Renal cortex interstitium (tissue), 11 donors: Measurements from ENCODE around the gene PPARA. TPM values are rescaled to one million over a fixed set of nuclear protein-coding genes. Genes with fewer than 3 reads are reported as not detected.
"Not testable (repeated sequence)": the region's sequence is repeated elsewhere in the genome, so short reads cannot be mapped to it uniquely, and the experiment has no call there.

Source experiments
- DNase-seq, 11 donors: peaks; one replicate each; pipeline ENCODE4 v3.0.0-alpha.2; 2013; ENCODE audit warnings: low read depth in 9 of 11, low spot score in 4 of 11; ENCODE audit errors: extremely low read depth in 1 of 11
- polyA plus RNA-seq, 3 donors: library from polyadenylated mRNA; unstranded; fragments of 120-200 nt; gene quantifications; one replicate each; pipeline ENCODE4 v1.2.1, GENCODE V29; 2013; ENCODE audit not compliant: insufficient read length in 3 of 3

Gene PPARA
- polyA plus RNA-seq, 3 donors = 25.1 to 34.1 (median 26.3) TPM

DNA sequence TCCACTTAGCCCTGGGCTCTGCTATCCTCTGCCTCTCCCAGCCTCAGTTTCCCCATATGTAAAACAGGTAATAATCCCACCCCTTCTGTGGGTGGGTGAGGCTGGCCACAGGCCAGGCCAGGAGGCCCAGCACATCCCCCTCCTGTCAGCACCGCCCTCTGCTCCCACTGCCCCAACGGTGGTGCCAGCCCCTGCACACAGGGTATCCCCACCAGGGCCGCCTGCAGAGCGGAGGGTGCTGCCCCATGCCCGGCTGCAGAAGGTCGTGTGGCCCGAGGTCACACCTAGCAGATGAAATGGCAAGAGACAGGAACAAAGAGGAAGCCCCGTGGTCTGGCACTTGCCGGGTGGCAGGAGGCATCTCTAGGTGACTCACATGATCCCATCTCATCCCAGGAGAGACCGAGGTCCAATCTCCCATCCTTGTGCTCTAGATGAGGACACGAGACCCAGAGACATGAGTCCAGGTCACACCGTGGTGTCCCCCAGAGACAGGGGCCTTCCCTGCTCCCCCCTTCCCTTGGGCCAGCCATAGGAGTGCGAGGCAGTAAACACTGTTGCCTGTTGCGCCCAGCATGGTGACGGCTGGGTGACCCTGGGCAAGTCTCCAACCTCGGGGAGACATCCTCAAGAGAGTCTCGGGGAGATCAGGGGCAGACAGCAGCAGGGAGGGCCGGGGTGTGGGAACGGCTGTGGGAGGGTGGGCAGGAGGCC is 27.2 kb upstream of the PPARA start:
- DNase-seq = no peak

DNA sequence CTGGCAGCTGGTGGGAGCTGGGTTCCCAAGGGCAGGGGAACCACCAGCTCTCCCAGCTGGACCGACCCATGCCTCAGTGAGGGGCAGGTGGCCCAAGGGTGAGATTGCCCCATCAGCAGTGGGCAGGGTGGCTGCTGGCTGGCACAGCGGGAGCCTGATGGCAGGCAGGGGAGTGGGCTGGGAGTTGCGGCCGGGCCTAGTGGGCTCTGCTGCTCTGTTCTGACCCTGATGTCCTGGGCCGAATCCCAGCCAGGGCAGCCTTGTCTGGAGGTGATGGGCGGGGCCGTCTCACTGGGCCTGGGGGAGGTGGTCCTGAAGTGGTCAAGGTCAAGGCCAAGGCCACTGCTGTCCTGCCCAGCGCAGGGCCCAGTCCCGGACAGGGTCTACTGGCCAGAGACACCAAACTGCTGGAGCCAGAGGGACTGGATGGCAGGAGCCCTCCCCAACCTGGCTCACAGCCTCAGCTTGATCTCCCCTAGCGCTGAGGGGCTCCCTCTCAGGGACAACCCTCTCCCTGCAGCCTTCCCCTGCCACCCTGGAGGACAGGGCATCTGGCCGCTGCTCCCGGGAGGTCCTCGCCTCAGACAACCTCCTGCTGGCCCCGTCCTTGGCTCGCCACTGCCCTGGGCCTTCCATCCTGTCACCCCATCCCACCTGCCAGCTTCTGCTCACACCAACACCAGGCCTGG is 26.5 kb upstream of the PPARA start:
- DNase-seq = no peak

DNA sequence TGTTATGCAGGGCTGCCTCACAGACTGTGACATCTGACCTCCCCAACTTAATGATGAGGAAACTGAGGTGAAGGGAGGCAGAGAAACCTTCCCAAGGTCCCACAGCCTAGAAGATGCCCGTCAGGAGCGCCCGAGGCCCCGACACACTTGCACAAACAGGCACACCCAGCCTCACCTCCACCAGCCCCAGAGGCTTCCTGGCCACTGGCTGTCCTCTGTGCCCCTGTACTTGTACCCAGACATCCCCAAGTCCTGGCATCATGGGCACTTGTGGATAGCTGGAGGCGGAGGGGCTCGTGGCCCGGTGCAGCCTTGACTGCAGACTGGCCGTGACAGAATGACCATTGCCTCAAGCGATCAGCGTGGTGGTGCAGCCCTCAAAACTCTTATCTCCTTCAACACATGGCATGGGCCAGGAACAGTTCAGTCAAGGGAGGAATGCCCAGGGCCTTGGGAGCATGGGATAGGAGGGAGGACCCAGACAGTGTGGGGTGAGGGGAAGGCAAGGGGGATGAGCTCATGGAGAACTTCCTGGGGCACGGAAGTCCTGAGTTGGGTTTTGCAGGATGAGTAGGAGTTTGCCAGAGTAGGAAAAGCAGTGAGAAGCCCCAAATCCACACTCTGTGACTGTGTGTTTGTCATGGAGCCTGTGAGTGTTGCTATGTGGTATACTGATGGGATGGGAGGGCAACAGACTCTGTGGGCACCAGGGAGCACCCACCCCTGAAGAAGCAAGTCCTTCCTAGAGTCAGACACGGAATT is 25.8 kb upstream of the PPARA start:
- DNase-seq = no peak

DNA sequence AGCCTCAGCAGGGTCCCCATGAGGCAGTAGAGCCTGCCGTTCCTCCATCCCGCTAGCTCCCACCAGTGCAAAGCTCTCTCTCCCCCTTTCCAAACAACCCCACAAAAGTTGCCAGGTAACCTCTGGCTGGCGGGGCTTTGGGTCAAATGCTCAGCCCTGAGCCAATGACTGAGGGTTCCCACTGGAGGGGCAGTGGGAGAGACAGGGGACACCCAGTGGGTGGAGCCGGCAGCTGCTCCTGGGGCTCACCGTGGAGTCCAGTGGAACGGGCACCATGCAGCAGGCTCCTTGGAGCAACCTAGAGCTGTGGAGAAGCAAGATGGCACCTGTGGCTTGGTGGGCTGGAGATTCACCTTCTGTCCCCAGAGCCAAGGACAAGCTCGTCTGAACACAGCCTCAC is 25.0 kb upstream of the PPARA start:
- DNase-seq = no peak

DNA sequence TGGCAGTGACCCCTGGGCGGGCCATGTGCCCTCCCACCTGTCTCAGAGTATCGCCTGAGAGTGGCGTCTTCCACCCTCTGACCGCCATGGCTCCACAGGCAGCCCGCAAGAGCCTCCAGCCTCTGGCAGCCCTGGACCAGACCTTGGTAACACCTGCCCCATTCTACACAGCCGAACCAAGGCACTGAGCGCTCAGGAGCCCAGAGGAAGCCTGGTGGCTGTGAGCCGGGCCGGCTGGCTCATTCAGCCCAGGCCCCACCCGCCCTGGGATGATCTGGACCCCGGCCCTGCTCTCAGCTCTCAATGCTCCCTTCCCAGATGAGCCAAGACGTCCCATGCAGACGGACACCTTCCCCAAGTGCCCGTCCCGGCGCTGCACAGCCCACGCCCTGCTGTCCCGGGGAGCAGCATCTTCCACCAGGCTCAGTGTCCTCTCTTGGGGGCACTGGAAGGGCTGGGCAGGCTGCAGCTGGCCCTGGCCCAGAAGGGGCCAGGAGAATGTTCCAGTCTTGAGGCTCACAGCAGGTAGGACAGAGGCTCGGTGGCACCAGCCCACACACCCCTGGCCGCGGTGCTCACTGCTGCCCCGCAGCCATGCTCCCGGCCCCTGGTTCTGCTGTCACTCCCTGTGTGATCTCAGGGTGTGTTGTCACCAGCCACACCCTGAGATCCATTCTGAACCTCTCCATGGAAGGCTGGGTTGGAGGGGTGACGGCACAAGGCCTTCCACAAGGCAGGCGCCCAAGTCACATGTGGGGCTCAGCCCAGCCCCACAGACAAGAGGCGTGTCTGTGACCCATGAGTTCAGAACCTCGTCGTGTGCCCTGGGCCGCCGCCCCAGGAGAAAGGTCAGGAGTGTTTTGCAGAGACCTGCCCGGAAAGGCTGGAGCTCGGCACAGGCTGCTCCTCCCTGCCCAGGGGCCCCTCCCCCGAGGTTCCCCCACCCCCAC is 24.2 kb upstream of the PPARA start:
- no peak for DNase-seq

DNA sequence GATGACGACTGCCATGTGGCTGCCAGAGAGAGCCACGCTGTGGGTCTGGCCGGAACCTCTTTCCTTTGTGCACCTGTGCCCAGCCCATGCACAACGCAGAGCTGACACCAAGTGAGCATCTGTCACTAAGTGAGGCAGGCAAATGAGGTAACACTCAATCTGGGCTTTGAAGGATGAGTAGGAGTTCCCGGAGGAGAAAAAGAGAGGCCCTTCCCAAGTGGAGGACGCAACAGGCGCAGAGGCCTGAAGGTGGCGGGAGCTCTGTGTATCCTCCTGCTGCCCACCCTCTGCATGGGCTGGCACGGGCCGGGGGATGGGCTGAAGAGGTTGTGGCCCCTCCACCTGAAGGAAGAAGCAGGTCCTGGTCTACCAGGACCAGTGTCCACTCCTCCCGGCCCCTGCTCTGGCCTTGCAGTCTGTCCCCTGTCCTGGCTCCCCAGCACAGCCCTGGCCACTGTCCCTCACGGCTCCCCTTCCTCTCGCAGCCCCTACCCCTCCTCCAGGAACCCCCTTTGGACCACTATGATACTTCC is 23.4 kb upstream of the PPARA start:
- DNase-seq = no peak

DNA sequence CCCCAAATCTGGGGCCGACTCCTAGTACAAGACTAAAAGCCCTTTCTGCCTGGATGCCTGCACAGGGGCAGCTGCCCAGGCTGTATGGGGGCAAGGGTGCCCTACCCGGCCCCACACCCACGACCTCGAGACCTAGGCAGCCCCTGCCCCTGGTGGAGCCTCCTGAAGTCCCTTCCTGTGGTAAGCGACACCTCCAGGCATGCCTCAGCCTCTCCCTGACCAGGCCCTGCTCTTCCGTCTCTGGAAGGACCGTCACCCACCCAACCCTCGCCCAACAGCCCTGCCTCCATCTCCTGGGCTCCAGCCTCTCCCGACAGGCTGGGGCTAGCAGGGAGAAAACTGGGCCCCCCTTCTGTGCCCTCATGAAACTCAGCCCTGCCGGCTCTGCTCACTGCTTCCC is 22.8 kb upstream of the PPARA start:
- DNase-seq = no peak

DNA sequence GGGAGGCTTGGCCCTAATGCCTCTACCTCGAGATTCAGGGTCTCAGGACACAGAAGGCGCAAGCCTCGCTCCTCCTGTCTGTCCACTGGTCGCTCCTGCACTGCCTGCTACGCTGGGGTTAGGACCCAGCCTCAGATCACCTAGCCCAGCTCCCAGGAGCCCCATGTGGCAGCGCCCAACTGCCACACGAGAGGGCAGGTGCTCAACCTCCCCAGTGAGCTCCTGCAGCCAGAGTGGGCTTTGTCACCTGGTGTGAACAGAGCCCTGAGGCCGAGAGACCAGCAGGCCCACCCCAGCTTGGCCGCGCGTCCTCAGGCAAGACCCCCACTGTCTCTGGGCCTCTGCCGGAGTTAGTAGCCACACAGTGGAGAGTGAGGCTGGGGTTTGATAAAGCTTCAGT is 21.7 kb upstream of the PPARA start:
- no peak for DNase-seq

DNA sequence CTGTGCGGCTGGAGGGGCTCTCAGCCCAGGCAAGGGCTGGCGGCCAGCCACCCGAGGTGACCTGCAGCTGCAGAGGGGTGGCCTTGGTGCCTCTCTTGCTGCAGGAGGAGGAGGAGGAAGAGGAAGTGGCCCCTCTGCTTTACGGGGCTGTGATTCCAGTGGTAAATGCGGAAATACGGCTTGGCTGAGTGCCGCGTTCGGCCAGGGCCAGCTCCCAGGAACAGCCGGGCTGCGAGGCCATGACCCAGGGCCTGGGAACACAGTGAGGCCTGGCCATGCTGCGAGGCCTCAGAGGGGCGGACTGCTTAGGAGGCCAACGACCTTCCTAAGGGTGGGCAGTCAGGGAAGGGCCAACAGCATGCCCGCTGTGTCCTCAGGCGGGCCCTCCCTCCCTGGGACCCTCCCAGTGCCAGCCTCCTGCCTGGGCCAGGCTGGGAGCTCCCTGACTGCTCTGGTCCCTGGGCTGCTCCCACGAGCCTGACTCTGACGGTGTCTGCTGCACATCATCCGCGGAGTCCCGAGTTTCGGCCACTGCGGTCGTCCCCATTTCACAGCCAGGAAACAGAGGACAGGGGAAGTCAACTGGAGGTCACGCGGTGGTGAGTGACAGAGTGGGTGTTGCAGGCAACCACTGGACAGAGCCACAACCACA is 20.8 kb upstream of the PPARA start:
- DNase-seq = no peak

DNA sequence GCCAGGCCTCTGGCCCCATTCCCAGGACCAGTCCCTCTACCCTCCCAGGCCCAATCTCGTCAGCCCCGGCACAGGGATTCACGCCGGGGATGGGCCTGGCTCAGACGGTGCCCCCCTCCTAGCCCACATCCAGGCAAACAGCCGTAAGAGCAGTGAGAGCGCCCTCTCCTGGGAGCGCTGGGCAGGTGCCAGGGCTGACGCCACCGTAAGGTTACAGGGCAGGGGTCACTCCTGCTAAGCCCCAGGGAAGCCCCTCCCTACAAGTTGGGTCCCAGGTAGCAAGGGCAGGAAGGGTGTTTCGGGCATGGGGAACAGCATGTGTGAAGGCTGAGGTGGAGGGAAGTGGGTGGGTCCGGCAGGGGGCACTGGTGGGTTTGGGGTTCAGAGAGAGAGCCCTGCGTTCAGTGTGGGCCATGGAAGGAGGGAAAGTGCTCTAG is 19.2 kb upstream of the PPARA start:
- DNase-seq = no peak

DNA sequence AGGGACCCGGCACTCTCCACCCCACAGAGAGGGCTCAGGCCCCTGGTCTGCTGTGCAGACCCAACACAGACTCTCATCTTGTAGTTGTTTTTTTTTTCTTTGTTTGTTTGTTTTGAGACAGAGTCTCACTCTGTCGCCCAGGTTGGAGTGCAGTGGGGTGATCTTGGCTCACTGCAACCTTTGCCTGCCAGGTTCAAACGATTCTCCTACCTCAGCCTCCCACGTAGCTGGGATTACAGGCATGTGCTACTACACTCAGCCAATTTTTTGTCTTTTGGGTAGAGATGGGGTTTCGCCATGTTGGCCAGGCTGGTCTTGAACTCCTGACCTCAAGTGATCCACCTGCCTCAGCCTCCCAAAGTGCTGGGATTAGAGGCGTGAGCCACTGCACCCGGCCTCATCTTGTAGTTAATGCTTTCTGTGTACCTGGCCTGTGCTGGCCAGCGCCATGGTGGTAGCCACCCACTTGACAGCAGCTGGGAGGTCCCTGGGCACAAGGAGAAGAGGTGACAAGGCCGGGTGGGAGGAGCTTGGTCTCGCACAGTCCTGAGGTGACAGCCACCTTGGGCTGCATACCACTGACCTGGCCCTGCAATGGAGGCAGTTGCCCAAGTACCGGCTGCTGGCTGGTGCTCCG is 18.0 kb upstream of the PPARA start:
- DNase-seq = not testable (repeated sequence)

DNA sequence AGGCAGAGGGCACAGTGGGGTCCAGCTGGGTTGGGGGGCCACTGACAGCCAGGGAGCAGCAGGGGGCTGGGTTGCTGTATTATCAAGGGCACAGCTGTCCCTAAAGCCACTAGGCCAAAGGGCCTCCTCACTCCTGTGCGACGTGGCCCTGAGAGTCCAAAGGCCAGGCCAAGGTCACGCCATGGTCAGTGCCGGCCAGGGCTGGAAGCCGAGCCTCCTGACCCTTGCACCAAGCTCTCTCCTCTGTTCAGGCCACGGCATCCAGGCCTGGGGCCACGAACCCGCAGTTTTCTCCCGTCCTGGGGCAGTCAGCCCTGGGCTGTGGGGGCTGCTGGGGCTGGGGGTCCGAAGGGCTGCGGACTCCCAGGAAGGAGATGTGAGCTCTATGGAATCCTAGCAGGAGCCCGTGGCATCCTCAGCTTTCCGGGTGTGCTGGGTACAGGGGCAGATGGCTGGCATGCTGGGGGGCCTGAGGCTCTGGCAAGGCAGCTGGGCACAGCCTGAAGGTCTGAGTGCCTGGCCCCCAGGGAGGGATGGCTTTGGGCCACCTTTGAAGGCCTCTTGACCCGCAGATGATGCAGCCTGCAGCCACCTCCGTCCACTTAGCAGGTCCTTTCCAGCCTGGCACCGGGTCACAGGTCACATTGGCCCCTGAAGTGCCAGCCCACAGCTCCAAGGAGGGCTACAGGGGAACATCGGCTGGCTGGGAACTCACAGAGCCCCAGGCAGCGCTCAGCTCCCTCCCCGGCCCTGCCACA is 17.3 kb upstream of the PPARA start:
- no peak for DNase-seq

DNA sequence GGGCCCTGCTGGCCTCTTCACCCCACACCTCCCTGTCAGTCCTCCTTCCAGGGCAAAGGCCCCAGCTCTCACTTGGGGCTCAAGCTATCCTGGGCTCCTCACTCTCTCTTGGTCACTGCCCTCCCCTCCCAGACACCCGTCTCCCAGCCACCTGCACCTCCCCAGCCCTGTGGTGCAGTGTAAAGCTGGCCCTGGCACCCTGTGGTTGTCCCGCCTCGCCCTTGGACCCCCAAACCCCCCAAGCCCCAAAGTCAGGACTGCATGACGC is 16.8 kb upstream of the PPARA start:
- no peak for DNase-seq

DNA sequence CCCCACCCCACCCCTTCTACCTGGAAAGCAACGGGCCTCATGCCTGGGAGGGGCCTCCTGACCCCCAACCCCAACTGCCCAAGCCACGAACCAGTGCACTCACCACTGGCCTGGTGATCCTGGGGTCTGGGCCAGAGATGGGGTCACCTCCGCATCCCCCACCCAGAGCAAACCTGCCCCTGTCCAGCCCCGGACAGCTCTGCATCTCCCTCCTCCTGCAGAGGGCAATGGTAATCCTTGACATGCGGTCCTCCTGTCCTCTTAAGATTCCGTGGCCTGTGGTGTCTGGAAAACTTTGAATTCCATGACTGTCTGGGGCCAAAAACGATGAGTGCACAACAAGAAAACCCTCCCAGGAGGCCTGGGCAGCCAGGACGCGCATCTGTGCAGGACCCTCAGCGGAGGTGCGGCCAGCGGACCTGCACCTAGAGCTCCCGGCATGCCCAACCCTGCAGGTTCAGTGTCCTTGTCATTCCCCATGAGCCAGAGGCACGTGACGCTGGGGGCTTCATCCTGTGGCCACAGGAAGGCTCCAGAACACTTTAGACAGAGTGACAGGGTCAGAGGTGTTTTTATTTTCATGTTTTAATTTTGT is 16.1 kb upstream of the PPARA start:
- no peak for DNase-seq

DNA sequence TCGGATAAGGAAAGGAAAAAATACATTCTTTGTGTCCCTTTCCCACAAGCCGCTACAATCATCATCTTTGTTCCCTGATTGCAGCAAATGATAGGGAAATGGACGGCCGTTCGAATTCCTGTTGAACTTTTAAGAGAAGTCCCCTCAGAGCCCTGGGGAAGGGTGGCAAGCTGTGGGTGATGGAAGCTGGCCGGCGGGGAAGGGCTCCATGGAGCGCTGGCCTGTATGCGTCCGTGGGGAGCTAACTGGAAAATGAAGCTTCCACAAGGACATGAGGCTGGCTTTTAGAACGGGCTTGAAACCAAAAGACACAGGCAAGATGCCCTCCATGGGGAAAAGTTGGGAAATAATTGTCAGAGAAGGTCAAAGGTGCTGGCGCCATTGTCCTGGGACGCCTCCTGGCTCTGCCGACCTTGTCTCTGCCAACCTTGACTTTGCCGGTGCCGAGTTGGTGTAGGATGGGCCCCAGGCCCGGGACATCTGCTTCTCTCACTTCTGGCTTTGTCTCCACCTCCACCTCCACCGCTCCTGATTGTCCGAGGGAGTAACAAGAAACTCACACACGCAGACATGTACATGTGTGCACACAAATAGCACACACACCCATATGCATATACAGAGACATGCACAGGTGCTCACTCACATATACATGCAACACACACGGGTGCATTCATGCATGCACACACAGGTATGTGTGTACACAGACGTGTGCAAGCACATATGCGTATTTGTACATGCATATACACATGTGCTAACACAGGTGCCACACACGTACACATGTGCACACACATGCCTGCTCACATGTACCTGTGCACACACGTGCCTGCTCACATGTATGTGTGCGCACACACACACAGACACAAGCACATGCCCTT is 14.5 kb upstream of the PPARA start:
- DNase-seq = no peak
